HG03060 (cell line): ENCODE results near the gene GINS2.

Experiments used
- ATAC-seq: cut with Tn5 transposase; IDR thresholded peaks from one replicate; pipeline ENCODE4 v1.9.1; 2021; ENCODE audit warnings: low read depth, moderate number of reproducible peaks; ENCODE audit not compliant: unreplicated experiment

Gene GINS2

DNA sequence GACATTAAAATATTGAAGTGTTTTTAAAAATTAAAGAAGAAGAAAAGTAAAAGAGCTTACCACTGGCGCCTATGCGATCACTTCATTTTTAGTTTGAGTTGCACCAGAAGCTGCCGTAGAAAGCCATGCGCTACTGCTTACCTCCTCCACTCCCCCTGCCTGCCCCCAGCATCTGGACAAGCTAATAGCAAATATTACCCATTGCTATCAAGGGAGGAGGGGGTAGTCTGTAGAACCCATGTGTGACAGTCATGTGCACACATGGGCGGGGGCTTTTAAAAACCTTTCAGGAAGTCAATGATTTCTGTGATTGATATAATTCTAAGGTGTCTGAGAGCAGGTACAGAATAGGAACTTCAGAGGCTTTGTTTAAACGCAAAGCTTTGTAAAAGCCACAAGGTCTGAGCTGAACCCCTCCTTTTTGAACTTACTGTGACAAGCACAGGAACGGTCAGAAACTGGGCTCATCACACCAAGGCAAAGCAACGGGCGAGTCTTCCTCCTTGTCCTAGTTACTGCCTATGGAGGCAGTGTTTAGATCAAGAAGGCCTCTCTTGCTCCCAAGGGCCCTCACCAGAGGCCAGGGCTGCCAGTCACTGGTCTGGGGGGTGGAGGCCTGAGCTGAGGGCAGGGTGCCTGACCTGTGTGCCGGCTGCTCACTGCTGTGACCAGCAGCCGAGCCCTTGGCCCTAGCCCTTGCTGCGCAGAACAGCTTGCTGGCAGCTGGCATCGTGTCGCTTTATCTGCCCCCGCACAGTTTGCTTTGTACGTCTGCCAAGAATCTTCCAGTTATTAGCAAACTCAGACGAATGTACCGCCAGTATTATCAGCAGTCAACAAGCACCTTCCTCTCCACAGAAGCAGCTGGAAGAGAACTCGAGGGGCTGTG lies 15.0 kb downstream of the GINS2 start:
- no peak for ATAC-seq

DNA sequence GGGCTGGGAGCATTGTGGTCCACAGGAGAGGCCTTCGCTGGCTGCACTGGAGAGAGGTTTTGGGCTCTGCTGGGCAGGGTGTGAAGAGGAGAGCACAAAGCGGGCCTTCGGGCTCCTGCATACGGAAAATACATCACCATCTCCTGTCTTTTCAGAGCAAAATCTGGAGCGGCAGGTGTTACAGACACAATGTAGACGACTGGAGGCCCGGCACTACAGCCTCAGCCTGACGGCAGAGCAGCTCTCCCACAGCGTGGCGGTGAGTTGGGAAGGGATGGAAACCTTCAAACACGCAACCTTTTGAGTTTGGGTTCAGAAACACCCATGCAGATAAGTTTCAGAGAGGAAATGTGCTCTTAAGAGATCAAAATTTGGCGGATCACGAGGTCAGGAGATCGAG lies 17.9 kb downstream of the GINS2 start:
- ATAC-seq, result no peak

DNA sequence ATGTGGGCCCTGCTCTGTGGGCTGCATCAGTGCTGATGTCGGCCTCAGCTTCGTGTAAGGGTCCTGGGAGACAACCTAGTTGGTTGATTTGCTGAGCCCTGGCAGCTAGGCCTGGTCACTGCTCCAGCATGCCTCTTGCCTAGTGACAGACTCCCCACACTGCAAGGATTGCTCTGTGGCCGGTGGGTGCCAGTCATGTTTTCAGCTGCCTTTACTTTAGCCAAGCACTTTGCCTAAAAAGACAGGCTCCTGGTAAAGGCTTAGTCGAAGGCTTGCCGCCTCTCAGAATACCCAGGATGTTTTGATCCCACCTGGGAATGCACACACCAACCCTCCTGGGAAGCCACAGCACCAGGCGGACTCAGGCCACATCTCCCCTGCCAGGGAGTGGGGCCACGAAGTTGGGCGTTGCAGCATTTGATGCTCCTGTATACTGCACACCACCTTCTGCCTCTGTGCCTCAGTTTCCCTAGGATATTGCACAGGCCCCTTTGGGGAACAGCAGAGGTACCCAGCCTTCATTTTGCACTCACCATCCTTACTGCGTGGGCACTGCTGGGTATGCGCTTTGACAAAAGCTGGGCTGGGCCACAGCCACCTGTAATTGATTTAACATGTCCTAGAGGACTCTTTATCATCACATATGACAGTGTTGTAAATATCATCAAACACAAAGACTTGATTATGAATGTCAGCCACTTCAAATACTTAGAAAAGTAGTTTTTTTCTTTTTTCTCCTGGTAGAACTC lies 19.9 kb downstream of the GINS2 start:
- no peak for ATAC-seq

DNA sequence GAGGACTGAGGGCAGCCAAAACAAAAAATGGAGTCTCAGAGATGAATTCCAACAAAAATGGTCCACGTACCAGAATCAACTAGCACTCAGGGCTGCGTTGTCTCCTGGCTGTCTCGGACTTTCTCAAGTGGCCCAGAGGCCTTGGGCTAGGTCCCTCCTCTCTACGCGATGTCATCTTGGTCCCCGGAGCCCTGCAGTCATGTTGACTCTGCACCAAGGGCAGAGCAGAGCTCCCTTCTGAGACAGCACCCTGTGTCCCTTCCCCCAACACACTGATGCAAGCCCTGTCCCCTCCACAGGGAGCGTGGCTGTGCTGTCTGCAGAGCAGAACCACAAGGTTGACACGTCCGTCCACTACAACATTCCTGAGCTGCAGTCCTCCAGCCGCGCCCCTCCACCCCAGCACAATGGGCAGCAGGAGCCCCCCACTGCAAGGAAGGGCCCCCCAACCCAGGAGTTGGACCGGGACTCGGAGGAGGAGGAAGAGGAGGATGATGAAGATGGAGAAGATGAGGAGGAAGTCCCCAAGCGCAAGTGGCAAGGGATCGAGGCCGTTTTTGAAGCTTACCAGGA lies 20.8 kb downstream of the GINS2 start:
- no peak for ATAC-seq

DNA sequence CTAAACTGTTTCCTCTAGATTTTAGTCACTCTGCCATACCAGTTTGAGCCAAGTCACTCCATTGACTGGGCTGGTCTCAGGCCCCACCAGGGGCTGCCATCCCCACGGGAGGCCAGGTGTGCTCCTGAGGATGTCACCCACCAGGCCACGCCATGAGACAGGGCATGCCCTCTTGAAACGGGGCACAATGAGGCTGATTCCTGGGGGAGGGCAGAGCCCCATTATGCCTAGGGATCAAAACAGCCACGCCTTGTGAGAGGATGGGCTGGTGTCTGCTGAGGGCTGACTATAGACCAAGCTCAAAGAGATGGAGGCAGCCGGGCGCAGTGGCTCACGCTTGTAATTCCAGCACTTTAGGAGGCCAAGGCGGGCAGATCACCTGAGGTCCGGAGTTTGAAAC lies 21.5 kb downstream of the GINS2 start:
- no peak for ATAC-seq

DNA sequence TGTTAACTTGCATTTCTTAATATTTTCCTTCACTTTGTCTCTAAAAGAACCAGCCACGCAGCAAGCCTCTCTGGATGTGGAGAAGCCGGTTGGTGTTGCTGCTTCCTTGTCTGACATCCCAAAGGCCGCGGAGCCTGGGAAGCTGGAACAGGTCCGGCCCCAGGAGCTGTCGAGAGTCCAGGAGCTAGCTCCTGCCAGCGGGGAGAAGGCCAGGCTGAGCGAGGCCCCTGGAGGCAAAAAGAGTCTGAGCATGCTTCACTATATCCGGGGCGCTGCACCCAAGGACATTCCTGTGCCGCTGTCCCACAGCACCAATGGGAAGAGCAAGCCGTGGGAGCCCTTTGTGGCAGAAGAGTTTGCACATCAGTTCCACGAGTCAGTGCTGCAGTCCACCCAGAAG lies 22.8 kb downstream of the GINS2 start:
- no peak for ATAC-seq

DNA sequence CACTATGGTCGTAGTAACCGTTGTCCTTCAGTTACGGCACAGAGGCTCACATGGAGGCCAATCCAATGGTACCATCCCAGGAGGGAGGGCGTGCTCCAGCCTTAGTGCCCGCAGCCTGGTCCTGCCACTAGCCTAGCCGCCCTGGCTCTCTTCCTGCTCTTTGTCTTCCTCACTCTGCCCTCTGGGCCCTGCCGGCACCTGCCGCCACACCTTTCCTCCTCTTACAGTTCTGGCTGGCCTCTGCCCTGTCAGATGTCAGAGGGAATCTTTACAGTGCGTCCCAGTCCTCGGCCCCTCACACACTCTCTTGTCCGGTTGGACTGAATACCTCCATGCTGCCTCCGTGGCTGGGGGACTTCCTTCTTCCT lies 23.4 kb downstream of the GINS2 start:
- ATAC-seq, result no peak

DNA sequence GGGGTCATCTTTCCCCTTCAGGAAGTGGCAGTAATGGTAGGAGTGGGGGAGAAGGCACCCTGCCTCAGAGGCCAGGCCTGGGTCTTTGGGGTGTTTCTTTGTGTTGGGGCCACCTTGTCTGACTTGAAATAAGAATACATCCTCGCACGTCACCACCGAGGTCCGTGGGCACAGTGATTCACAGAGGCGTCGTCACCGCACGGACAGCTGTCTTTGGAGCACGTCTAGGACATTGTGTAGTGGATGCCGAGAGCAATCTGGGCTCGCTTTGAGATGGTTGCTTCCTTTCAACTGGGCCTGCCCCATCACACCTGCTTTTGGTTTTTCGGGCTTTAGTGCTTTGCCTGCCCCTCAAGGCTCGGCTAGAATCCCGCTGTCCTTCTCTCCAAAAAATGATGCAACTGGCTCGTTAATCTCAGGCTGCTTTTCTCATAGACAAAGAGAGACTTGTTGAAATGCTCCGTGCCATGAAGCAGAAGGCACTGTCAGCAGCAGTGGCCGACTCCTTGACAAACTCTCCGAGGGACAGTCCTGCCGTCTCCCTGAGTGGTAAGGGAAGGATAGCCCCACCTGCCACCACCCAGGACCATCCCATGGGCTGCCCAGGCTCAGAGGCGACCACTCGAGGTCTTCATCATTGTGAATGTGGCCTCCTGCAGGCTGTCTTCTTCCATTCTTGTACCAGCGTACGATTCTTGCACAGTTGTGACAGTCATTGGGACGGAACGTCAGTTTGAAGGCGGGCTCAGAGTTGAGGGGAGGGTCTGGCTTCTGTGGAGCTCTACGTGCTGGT lies 24.0 kb downstream of the GINS2 start:
- ATAC-seq, result no peak

DNA sequence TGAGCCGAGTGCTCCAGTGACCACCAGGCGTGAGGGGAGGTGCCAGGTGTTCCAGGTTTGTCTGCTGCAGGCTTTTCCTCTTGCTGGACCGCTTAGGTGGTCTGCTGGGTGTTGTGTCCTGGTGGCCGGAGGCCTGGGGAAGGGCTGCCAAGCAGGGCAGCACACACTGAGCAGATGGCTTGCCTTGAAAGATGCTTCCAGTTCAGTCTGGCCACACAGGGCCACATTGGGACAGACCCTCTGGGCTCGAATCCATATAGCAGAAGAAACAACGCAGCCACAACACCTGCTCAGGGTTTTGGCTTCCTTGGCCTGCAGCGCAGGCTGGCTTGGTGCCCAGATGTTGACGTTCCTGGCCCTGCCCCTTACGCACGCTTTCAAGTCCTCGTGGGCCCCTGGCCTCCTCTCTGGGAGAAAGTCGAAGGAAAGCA lies 24.8 kb downstream of the GINS2 start:
- ATAC-seq, result no peak

DNA sequence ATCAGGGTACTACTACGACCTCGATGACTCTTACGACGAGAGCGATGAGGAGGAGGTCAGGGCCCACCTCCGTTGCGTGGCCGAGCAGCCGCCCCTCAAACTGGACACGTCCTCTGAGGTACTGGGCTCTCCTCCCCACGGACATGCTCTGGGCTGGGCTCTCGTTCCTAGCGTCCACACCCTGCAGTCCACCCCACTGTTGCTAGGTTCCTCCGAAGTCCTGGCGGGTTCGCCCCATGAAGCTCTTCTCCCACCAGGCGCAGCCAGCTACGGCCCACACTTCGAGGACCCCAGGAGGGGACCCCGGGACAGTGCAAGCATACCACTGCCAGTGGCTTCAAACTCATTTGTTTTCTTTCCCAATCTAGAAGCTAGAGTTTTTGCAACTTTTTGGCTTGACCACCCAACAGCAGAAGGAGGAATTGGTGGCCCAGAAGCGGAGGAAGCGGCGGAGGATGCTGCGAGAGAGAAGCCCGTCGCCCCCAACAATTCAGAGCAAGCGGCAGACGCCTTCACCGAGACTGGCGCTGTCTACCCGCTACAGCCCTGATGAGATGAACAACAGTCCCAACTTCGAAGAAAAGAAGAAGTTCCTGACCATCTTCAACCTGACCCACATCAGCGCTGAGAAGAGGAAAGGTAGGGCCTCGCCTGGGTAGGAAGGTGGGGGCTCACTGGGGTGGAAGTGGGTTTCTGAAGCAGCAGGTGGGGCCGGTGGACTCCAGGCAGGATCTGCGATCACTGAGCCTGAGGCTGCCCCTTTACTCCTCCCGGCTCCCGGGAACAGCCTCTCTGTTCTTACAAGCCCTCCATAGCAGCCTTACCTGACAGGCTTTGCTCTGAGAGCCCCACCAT lies 25.6 kb downstream of the GINS2 start:
- ATAC-seq, result no peak

DNA sequence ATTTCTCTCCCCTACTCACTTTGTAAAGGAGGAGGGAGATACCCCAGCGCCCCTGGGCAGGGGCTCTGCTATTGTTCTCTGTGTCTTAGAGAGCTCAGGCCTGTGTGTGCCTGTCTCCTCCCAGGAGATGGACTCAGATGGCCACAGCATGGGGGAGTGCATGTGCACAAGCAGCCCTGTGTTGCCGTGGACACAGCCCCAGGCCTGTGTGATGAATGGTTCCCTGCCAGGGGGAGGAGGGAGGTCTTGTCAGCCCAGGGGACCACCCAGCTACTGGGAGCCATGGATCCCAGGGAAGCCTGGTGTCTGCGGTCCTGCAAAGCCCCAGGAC lies 26.3 kb downstream of the GINS2 start:
- no peak for ATAC-seq

DNA sequence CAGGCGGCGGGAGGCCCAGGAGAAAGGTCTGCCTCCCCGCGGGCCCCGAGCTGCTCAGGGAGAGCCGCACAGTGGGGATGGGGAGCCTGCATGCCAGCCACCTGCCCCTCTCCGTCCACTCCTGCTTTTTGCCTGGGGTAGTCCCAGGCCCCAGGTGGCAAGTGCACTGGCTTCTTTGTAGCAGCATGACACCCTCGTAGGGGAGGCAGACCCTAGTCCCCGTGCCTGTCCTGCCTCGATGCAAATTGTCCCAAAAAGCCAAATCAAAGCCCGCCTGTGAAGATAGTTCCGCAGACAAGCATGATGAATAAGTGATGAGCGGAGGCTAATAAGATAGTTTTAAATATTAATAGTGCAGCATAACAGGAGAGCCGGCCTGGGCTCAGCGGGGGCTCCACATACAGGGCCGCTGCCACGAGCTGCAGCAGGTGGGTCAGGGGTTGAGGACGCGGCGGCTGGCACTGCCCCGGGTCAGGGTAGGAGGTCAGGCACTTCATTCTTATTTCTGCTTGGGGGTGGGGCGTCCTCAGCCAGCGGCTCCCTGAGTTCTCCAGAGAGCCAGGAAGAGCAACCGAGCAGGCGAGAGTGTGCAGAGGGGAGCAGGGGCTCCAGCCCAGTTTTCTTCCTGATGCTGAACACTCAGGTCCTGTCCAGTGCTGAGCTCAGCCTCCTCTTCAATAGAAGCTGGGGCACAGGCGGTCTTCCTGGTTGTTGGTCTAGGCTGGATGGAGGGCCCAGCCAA lies 26.8 kb downstream of the GINS2 start:
- no peak for ATAC-seq

DNA sequence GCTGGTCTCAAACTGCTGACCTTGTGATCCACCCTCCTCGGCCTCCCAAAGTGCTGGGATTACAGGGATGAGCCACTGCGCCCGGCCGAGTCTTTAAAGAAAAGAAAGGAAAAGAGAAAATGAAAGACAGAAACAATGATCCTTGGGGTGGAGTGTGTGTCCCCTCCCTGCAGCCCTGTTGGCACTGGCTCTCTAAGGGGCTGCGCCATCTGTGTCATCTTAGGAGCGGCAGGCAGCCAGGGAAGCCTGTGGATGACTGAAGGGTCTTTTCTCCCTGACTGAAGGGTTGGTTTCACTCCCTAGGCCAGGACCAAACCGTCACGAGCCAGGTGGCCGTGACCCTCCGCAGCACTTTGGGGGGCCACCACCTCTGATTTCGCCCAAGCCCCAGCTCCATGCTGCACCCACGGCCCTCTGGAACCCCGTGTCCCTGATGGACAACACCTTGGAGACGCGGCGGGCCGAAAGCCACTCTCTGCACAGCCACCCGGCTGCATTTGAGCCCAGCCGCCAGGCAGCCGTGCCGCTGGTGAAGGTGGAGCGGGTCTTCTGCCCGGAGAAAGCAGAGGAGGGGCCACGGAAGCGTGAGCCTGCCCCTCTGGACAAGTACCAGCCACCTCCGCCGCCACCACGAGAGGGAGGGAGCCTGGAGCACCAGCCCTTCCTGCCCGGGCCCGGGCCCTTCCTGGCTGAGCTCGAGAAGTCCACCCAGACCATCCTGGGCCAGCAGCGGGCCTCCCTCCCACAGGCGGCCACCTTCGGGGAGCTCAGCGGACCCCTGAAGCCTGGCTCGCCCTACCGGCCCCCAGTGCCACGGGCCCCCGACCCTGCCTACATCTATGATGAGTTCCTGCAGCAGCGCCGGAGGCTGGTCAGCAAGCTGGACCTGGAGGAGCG lies 27.7 kb downstream of the GINS2 start:
- no peak for ATAC-seq

DNA sequence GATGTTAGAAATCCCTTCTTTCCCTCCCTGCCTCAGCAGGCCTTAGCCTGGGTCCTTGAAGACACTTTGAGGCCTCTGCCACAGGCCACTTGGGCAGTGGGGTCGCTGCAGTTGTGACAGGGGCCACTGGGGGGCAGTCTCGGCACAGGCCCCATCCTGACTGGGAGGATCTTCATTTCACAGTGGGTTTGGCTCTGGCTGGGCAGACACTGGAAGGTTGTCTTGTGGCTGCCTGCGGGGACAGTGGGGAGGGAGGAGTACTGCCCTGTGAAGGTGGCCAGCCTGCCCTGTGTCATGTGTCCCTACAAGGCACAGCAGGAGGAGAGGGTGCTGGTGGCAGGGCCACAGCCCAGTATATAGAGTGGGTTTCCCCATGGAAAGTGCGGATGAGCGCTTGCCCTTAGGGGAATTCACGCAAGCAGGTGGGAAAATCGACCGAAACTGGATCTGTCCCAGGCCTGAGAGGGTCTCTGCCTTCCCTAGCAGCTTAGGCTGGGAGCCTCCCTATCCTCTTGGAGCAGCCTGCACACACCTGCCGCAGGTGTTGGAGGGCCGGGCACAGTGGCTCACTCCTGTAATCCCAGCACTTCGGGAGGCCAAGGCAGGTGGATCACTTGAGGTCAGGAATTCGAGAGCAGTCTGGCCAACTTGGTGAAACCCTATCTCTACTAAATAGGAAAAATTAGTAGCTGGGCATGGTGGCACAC lies 28.8 kb downstream of the GINS2 start:
- ATAC-seq, result no peak

DNA sequence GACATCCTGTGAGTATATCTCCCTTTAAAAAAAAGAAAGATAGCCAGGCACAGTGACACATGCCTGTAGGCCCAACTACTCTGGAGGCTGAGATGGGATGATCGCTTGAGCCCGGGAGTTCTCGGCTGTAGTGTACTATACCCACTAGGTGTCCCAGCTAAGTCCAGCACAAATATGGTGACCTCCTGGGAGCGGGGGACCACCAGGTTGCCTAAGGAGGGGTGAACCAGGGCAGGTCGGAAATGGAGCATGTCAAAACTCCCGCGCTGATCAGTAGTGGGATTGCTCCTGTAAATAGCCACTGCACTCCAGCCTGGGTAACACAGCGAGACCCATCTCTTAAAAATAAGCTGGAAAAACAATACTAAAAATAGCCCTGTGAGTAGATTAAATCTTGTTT lies 29.4 kb downstream of the GINS2 start:
- ATAC-seq, result no peak

DNA sequence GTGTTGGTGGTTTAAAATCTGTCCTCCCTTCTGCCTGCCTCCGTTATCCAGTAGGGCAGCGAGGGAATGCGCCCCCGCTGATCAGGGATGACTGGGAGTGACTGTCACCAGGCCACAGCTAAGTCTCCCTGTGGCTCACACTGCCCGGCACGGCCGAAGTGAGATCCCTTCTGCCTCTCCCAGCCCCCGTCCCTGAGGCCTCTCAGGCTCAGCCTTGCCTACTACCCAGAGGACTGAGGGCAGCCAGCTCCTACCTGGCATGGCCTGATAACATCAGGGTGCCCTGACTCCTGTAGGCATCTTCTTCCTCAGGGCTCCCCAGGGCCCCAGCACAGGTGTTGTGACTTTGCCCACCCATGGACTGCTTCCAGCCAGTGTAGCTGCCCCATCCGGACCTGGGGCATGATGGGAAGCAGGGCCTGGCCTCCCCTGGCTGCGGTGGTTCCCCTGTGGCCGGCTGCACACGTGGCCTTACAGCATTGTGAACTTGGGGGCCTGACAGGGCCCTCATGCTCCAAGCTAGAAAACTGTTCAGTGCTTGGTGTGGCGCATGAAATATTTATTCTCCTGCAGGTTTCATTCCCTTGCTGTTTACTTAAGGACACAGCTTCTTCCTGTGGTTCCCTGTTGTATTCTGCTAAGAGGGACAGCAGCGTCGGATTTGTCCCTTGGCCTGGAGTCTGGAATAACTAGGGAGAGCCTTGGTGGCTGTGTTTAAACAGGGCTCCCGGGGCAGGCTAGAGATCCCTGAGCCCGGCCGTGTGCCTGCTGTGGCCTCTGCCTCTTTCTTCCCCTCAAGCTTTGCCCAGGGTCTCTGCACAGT lies 30.0 kb downstream of the GINS2 start:
- ATAC-seq, result no peak

DNA sequence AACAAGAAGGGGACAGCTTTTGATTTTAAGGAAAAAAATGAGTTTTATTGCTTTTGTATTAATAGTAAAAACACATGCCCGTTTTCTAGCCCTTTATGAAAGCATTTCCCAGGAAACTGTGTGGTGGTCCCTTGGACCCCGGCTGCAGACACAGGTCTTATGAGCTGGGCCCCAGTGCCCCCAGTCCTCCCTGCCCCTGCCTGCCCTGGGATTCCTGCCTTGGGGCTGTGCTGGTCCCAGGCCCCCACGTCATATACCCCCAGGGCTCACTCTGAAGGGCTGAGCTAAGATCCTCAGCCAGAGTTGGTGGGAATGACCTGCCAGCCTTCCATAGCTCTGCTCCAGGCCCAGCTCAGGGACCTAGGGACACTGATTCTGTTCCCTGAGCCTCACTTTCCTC lies 30.8 kb downstream of the GINS2 start:
- ATAC-seq, result no peak
